ENCODE results near the gene ALDH18A1.

Gene ALDH18A1

DNA sequence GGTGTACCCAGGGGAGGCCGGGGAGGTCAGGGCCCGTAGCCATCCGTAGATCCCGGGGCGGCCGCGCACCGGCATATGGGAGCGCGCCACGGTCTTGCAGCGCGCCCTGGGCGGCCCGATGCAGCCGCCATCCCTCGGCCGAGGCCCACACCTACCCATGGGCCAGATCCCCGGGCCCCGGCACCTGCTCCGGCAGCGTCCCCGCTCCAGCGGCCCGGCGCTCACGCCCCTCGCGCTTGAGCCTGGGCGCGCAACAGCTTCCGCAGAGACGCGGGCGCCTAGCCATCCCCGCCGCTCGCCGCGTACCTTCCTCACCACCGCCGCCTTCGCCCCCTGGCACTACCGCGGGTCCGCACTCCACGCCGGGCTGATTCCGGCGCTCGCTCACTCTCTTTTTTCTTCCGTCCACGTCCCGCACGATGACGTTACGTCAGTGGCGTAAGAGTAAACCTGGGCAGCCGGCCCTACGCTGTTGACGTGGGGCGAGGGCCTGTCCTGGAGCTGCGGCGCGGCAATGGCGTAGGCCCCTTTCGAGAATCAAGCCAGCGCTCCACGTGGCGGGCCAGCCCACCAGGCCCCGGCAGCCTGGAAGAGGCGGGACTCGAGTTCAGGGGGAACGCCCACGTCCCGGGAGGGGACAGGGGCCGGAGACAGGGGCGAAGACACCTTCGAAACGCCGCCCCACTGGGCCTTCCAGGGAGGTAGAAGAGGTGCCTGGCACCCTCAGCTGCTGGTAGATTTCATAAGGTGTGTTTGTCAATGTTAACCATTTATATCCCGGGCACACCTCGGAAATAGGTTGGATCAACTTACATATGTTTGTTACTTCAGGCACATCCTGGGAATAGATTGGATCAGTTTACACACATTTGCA is at the start of gene ALDH18A1:
Gene ALDH18A1 (minus strand): TSS at position 421 of the 874 bp plus-strand sequence. CDS start 3,334 bp downstream, outside the sequence.
- peak within 1 kb of the TSS; percentile 97 for H3K4me3 ChIP-seq (ENCODE audit: low read length)
- no peak for TF ChIP-seq CTCF (IDR thresholded peaks at IDR 0.05; ENCODE audit: low read depth, low read length)
- no peak for TF ChIP-seq EZH2phosphoT487 (IDR thresholded peaks at IDR 0.05; ENCODE audit: low read depth)
- H3K9me3 ChIP-seq (ENCODE audit: insufficient read depth, low read length), result no peaks in the 10 kb centered on the region
- peaks cover 19% of the 10 kb centered on the region for H3K36me3 ChIP-seq (replicated peaks; ENCODE audit: low read depth, low read length)
- H3K79me2 ChIP-seq (ENCODE audit: low read length), result peaks cover 36% of the 10 kb centered on the region
- H2AFZ ChIP-seq (ENCODE audit: low read depth, low read length), result peak within 1 kb of the TSS; percentile 75
- peak within 1 kb of the TSS; percentile 84 for H3K9ac ChIP-seq (ENCODE audit: low read length)
- peaks cover 11% of the 10 kb centered on the region for H3K4me1 ChIP-seq (ENCODE audit: low read length)
- H3K4me2 ChIP-seq (ENCODE audit: low read length), result peak within 1 kb of the TSS; percentile 94
- H3K27ac ChIP-seq (ENCODE audit: low read length), result peak within 1 kb of the TSS; percentile 42
- no peaks in the 10 kb centered on the region for H3K27me3 ChIP-seq (ENCODE audit: low read depth, low read length)
- no peaks in the 10 kb centered on the region for H4K20me1 ChIP-seq (ENCODE audit: insufficient read depth, low read length)

DNA sequence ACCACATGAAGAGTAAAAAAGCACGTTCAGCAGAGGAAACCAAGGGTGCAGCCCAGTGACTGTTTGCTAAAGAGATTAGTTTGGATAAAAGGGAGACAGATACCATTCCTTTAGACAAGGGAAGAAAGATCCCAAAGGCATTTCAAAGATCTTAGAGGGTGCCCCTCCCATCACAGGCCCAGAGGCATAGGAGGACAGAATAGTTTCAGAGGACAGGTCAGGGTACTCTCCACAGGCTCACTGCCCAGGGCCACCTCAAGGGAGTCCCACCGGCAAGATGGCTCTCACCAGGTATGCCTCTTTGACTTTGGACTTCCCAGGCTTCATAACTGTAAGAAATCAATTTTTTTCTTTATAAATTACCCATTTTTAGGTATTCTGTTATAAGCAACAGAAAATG is 41.9 kb upstream of the ALDH18A1 start:
- H3K9me3 ChIP-seq (ENCODE audit: insufficient read depth, low read length), result peaks cover 9% of the 10 kb centered on the region; the same call in 1 of the 2 replicates
- H3K27ac ChIP-seq (ENCODE audit: low read length), result peak overlapping the region; percentile 97; the same call in 1 of the 2 replicates
- H3K4me3 ChIP-seq (ENCODE audit: low read length), result no peak overlapping the region
- no peak overlapping the region for H3K4me2 ChIP-seq (ENCODE audit: low read length)
- H2AFZ ChIP-seq (ENCODE audit: low read depth, low read length), result no peak overlapping the region
- no peaks in the 10 kb centered on the region for H3K27me3 ChIP-seq (ENCODE audit: low read depth, low read length)
- H3K36me3 ChIP-seq (replicated peaks; ENCODE audit: low read depth, low read length), result peaks cover 10% of the 10 kb centered on the region
- H3K9ac ChIP-seq (ENCODE audit: low read length), result no peak overlapping the region
- H4K20me1 ChIP-seq (ENCODE audit: insufficient read depth, low read length), result no peaks in the 10 kb centered on the region
- H3K4me1 ChIP-seq (ENCODE audit: low read length), result peaks cover 37% of the 10 kb centered on the region
- H3K79me2 ChIP-seq (ENCODE audit: low read length), result peaks cover 3% of the 10 kb centered on the region
- TF ChIP-seq CTCF (IDR thresholded peaks at IDR 0.05; ENCODE audit: low read depth, low read length) (no peak), EZH2phosphoT487 (IDR thresholded peaks at IDR 0.05; ENCODE audit: low read depth) (no peak)

DNA sequence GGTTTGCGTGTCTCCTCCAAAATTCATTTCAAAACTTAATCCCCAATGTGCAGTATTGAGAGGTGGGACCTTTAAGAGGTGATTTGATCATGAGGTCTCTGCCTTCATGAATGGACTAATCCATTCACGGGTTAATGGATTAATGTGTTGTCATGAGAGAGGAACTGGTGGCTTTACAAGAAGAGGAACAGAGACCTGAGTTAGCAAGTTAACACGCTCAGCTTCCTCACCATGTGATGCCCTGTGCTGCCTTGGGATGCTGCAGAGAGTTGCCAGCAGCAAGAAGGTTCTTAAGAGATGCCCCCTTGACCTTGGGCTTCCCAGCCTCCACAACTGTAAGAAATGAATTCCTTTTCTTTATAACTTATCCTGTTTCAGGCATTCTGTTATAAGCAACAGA is 40.9 kb upstream of the ALDH18A1 start:
- peak overlapping the region; percentile 97 for H3K27ac ChIP-seq (ENCODE audit: low read length)
- peaks cover 13% of the 10 kb centered on the region for H3K79me2 ChIP-seq (ENCODE audit: low read length)
- peaks cover 44% of the 10 kb centered on the region for H3K4me1 ChIP-seq (ENCODE audit: low read length)
- H2AFZ ChIP-seq (ENCODE audit: low read depth, low read length), result peak overlapping the region; percentile 52
- H4K20me1 ChIP-seq (ENCODE audit: insufficient read depth, low read length), result no peaks in the 10 kb centered on the region
- H3K4me3 ChIP-seq (ENCODE audit: low read length), result peak overlapping the region; percentile 33
- H3K27me3 ChIP-seq (ENCODE audit: low read depth, low read length), result no peaks in the 10 kb centered on the region
- peak overlapping the region; percentile 73 for H3K4me2 ChIP-seq (ENCODE audit: low read length)
- H3K9ac ChIP-seq (ENCODE audit: low read length), result peak overlapping the region; percentile 61
- peaks cover 9% of the 10 kb centered on the region; the same call in 1 of the 2 replicates for H3K9me3 ChIP-seq (ENCODE audit: insufficient read depth, low read length)
- TF ChIP-seq CTCF (IDR thresholded peaks at IDR 0.05; ENCODE audit: low read depth, low read length) (no peak), EZH2phosphoT487 (IDR thresholded peaks at IDR 0.05; ENCODE audit: low read depth) (no peak)
- peaks cover 10% of the 10 kb centered on the region for H3K36me3 ChIP-seq (replicated peaks; ENCODE audit: low read depth, low read length)

DNA sequence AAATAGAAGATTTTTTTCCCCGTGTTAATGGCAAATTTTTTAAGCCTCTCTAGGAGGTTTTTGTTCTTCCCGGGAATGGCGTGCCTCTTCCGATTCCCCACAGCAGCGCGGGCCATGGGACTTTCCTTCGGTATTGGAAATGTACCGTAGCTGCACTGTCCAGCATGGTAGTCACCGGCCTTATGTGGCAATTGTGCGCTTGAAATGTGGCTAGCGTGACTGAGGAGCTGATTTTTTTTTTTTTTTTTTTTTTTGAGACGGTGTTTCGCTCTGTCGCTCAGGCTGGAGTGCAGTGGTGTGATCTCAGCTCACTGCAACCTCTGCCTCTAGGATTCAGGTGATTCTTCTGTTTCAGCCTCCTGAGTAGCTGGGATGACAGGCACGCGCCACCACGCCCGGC is 38.2 kb upstream of the ALDH18A1 start:
- TF ChIP-seq EZH2phosphoT487 (IDR thresholded peaks at IDR 0.05; ENCODE audit: low read depth) (no peak), CTCF (IDR thresholded peaks at IDR 0.05; ENCODE audit: low read depth, low read length) (no peak)
- Histone ChIP-seq H3K4me2 (ENCODE audit: low read length) (peak overlapping the region; percentile 43), H2AFZ (ENCODE audit: low read depth, low read length) (peak overlapping the region; percentile 71), H4K20me1 (ENCODE audit: insufficient read depth, low read length) (no peaks in the 10 kb centered on the region), H3K27ac (ENCODE audit: low read length) (peak overlapping the region; percentile 50), H3K36me3 (replicated peaks; ENCODE audit: low read depth, low read length) (peaks cover 13% of the 10 kb centered on the region), H3K4me1 (ENCODE audit: low read length) (peaks cover 46% of the 10 kb centered on the region), H3K9me3 (ENCODE audit: insufficient read depth, low read length) (peaks cover 9% of the 10 kb centered on the region; the same call in 1 of the 2 replicates), H3K9ac (ENCODE audit: low read length) (peak overlapping the region; percentile 43), H3K4me3 (ENCODE audit: low read length) (peak overlapping the region; percentile 51), H3K27me3 (ENCODE audit: low read depth, low read length) (no peaks in the 10 kb centered on the region), H3K79me2 (ENCODE audit: low read length) (peaks cover 30% of the 10 kb centered on the region)
